ENCODE measurements around the gene SFTPA2.
"Not testable (repeated sequence)": the region's sequence is repeated elsewhere in the genome, so short reads cannot be mapped to it uniquely, and the experiment has no call there.

SFTPA2 gene

DNA sequence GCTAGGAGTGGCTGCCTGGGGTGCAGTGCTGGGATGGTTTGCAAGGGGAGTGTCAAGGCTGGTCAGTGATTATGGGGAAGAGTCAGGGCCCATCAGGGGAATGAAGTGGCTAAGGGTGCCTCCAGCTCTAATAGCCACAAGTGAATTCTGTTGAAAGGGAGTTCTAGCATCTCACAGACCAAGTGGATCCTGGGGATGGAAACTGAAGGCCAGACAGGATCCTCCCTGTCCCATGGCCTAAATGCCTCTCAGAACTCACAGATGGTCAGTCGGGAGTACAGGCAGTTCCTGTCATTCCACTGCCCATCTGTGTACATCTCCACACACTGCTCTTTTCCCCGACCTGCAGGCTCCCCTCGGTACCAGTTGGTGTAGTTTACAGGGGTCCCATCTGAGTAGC lies 3.2 kb downstream of the SFTPA2 start:
- not testable (repeated sequence) for DNase-seq

DNA sequence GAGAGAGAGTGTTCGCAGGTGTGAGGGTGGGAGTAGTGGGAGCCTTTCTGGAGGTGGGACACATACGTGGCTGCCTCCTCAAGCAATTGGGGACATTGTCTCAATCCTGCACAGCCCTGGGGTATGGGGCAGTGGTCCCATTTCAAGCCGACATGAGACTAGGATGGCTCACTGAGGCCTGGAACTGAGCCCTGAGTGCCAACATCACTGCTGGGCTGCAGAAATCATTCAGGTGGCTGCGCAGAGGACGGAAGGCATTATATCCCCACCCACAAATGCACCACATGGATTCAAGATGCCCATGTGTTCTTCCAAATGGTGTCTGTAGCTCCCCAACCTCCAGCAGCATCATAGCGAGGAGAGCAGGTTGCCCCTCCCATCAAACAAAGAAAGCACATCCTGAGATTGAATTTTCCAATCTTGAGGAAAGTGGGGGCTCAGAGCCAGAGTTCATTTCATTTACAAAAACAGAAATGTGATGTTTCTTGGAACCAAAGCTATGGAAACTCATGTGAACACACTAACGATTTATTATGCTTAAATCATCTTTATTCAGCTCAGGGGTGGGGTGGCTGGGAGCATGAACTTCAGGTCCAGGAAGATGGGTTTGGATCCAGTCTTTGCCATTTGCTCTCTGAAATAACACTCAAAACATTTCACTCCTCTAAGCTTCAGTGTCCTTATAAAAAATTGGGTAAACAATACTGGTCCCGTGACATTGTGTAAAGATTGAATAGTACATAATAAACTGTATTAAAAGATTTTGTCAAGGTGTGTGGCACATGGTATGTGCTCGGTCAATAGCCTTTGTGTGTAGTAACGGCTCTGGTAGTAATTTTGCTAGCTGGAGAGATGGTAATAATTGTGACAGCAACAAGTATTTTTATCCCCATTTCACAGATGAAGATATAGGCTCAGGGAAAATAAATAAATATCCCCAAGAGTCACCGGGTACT lies 4.6 kb downstream of the SFTPA2 start:
- no peak for DNase-seq

DNA sequence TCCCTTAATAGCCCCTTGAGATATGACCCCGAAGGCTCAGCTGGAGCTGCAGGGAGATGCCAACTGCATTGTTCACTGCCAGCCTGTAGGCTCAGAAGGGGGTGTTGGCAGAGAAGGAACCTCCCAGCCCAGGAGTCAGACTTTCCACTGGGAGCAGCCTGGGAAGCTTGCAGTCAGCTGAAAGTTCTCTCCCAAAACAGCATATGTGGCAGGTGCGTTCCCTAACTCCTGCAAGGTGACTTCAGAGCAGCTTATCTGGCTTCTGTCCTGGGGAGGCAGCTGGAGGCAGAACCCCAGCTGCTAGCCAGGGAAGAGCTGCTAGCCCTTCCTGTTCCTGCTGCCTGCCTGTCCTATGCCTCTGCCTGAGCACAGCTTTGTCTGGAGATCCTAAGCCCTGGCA lies 8.1 kb downstream of the SFTPA2 start:
- DNase-seq: no peak

DNA sequence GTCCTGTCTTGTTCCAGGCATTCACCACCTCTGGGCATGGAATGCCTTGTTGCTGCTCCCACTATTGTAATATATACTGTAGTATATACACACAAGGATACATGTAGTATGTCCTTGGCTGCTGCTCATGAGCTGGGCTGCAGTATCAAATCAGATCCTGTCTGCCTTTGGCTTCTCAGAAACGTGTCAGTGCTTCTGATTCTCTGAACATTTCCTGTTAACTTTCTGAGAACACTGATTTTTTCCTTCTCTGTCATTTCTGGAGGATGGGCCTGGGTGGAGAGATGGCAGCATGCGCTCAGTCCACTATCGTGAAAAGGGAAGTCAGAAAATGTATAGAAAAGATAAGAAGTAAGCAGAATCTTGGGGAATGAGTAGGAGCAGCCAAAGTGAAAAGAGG lies 12.2 kb downstream of the SFTPA2 start:
- no peak for DNase-seq

DNA sequence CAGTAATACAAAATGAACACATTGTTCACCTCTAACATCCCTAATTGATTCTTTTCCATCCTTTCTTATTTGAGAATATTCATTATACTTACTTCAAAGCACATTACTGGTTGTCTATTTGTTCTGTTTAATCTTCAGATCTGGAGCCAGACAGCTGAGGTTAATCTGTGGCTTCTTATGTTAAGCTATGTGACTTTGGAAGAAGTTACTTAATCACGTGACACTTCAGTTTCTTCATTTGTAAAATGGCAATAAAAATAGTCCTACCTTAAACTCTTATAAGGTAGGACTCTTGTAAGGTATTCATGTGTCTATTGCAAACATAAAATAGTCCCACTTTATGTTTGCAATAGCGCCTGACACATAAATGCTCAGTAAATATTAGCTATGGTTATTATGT lies 13.1 kb downstream of the SFTPA2 start:
- not testable (repeated sequence) for DNase-seq

DNA sequence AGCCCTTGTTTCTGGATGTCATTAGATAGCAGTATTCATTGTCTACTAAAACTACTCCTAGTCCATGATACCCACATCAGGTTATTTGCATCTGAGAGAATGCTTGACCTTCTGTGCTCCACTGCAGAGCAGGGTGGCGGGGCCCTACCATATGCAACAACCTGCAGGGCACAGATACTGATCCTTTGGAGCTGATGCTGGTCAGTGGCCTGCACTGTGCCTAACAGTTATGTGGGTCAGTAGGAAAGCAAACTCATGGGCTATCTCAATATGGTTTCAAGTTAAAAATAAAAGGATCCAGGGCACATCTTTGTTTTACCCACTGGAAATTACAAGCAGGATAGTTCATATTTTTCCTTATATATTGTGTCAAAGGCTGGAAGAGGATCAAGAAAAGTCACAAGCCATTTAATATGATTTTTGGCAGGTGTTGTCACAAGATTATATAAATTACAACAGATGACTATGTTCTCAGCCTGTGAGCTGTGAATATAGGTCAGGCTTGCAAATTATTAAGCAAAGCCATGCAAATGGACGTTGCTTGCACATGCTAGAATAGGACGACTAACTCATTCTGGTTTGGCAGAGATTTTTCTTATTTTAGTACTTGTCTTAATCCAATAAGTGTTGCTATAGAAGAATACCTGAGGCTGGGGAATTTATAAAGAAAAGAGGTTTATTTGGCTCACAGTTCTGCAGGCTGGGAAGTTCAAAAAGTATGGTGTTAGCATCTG lies 15.1 kb downstream of the SFTPA2 start:
- not testable (repeated sequence) for DNase-seq

DNA sequence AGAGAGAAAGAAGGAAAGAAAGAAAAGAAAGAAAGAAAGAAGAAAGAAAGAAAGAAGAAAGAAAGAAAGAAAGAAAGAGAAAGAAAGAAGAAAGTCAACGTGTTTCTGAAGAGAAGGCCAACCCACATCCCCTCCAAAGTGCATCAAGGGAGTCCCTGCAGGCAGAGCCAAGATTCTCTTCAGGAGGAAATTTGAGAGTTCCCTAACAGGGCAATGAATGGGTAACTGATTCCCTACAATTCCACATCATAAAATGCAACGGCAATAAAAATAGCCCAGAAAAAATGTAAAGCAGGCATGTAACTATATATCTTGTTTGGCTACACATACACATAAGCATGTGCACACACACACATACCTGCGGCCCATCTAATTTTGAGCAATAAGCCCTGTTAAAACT lies 15.8 kb downstream of the SFTPA2 start:
- not testable (repeated sequence) for DNase-seq

DNA sequence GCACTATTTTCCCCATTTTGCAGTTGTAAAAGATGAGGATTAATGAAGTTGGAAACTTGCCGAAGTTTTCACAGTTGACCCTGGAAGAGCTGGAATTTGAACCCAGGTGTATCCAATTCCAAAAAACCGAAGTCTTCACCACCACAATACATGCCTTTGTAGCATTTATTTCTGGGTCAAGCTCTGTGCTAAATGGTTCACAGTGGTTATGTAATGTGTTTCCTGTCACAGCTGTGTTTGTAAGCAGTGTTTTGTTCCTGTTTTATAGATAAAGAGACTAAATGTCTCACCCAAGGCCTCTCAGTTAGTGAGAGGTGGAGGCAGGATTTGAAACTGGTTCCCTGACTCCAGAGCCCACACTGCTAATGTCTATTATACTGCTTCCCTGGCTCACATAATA lies 17.6 kb downstream of the SFTPA2 start:
- no peak for DNase-seq

DNA sequence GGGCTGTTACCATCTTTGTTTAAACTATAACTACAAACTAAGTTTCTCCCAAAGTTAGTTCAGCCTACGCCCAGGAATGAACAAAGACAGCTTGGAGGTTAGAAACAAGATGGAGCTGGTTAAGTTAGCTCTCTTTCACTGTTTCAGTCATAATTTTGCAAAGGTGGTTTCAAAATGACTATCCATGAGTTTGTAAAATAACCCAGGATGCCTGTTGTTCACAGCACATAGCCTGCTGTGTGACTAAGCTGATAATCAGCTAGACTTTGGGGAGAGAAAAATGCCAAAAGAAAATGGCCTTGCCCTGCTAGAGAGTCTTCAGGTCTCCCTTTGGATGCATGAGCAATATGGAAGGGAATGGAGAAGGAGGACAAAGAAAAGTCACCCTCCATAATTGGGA lies 19.3 kb downstream of the SFTPA2 start:
- not testable (repeated sequence) for DNase-seq

DNA sequence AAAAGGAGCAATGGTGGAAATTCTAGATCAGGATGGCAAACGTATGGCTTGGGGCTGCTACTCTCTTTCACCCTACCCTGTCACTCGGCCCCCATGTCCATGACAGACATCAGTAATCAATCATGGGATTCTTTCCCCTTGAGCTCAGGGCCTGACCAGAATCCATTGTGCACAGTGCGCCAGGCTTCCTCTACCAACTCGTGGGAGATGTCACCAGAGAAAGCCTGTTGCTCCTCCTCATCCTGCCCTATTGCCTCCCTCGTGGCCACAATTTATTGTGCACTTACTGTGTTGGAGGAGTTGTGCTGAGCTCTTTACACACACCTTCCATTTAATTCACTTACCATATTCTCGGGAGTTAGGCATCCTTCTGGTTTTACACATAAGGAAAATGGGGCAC lies 21.9 kb downstream of the SFTPA2 start:
- DNase-seq: not testable (repeated sequence)

DNA sequence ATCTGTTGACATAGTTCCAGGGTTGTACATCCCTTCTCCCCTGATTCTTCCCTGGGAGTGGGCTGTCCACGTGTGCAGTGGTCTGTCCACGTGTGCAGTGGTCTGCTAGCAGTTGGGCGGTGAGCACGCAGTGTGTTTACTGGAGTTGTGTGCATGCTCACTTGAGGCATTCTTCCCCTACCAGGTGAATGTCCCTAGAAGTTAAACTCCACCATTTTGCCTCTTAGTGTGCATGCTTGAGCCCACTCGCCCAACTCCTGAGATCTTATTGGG lies 26.4 kb downstream of the SFTPA2 start:
- DNase-seq: not testable (repeated sequence)

DNA sequence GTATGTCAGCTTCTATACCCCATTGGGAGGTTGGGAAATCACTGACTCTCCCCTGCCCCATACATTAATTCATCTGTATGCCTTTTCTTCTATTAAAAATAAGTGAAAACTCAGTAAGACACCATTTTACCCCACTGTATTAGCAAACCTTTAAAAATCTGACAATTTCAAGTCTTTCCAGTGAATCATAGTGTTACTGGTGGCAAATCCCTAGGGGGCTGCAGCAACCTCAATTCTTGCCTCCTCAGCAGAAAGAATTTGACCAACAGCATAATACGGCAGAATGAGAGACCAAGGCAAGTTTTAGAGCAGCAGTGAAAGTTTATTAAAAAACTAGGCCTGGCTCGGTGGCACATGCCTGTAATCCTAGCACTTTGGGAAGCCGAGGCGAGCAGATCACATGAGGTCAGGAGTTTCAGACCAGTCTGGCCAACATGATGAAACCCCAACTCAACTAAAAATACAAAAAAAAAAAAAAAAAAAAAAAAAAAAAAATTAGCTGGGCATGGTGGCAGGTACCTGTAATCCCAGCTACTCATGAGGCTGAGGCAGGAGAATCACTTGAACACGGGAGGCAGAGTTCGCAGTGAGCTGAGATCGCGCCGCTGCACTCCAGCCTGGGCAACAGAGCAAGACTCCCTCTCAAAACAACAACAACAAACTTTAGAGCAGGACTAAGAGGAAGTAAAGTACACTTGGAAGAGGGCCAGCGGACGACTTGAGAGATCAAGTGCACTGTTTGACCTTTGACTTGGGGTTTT lies 26.9 kb downstream of the SFTPA2 start:
- not testable (repeated sequence) for DNase-seq

DNA sequence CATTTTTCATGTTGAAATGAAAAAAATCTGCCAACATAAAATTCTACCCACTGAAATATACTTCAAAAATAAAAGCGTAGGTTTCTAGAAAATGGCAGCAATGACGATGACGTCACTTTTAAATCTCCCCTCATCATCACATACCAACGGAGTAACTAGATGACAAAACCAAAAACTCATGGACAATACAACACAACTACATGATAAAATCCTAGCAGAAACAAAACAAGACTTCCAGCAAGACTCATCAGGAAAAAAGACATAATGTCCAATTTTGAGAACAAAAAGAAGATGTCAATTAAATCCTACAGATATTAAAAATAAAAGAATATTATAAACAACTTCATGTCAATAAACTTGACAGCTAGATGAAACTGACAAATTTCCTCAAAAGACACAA lies 31.9 kb downstream of the SFTPA2 start:
- not testable (repeated sequence) for DNase-seq

DNA sequence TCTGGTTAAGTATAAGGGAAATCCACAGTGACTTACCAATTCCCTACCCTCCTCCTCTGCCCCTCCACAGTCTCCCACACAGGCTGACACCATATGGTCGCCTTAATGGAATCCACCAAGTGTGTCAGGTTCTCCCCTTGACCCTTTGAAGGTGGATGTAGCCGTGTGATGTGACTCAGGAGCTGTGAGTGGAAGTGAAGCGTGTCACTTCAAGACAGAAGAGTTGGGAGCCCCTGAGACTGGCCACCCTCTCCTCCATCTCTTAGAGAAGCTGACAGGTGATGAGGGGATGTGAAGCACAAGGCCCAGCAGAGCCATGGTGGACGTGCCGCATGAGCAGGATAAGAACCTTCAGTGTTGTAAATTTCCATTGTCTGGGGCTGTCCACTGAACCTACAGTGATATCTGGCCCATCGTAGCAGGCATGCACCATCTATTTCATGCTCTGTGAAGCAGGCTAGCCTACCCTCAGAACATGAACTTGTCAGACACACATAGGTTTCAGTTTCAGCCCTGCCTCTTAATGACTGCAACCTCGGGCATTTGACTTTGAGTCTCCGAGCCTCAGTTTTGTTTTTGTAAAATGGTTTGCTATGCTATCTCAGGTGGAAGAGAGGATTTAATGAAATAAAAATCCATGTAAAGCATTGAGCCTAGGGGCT lies 35.0 kb downstream of the SFTPA2 start:
- DNase-seq: not testable (repeated sequence)

DNA sequence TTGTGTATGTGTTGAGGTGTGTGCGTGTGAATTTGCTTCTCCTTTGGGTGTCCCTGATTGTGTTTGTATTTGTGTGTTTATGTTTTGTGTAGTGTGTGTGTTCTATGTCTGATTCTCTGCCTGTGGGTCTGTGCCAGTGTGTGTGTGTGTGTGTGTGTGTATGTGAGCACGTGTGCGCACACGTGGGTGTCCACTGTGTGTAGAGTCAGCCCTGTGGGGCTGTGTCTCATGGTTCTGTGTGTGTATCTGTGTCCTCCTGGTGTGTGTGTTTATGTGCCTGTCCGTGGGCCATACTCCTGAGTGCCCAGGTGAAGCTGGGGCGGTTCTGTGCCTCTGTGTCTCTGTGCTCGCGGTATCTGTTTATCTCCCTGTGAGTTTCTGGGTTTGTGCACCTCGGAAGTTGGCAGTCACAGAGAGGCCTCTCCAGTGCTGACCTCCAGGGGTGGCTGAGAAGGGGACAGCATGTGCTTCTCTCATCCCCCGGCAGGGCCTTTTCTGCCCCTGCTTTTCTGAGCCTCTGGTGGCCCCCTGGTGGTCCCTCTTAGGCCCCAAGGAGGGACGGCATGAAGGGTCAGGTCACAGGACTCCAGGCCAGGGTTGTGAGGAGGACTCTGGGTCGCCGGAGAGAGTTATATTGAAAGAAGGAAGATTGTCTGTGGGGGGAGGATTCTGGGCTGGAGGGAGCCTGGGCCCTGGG lies 36.9 kb downstream of the SFTPA2 start:
- not testable (repeated sequence) for DNase-seq

DNA sequence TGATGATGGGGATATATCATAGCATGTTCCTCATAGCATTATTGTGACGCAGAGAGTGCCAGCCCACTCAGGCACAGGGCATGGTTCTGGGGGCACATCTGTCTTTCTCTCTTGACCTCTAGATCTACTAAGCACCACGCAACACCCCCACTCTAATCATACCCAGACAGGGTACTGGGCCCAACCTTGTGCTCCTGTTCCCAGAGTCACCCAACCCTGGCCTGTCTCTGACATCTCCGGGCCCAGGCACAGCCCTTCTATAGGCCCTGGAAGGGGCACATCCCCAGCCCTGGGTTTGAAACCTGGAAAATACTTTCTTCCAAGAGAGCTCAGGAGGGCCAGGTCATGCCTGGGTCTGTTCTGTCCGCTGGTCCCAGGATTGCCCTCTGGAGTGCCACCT lies 37.7 kb downstream of the SFTPA2 start:
- not testable (repeated sequence) for DNase-seq

DNA sequence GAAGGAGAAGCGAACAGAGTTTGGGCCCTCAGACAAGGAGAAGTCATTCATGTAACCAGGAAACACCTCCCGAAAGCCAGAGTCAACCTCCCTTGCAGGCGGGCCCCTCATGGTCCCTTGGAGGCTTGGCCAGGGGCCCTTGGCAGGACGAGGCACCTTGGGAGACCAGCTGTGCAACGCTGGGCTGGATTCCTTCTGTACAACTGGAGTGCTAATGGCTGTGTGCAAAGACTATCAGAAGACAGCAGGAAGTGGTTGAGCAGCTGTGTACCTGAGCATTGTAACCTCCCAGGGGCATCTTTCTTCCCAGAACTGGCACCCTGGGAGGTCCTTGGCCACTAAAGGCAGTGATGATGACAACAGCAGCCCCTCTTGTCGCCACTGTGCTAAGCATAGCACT lies 38.5 kb downstream of the SFTPA2 start:
- DNase-seq: not testable (repeated sequence)

DNA sequence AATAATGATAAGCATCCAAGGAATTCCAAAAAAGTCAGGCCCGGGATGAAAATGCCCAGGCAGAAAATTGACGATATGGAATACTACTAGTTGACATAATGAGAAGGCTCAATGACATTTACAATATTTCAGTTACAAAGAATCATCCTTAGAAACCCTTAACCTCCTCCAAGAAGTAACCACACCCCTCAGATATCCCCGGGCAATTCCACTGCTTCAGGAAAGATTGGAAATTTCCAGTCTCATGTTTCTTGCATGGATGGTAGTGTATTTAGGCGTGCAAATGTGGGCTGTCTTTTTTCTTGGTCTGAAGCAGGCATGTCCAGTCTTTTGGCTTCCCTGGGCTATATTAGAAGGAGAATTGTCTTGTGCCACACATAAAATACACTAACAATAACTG lies 42.6 kb downstream of the SFTPA2 start:
- not testable (repeated sequence) for DNase-seq

DNA sequence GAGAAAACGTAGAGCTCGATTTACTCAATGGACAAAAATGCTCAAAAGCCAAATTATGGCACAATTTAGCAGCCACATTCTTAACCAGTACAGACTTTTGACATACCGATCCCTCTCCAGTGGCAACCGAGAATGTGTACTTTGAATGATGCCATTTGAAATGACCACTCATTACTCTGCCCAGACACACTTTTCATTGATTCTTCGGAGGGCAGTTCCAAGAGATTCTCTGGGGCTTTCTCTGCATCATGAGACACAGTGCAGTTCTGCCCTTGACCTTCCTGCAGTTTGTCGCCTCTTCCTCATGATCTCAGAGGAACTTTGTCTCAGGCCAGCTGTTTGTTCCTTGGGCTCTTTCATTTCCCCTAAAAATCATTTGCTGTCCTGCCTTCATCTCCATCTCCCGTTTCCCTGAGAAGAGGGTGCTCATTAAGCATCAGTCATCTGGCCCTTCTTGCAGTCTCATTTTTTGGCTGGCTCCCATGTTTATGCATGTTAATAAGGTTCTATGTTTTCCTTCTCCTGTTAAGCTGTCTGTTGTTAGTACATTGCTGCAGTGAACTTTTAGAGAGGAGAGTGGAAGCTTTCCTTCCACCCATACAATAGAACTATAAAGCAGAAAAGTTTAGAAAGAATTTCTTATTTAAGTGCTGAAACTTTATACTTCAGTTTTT lies 43.5 kb downstream of the SFTPA2 start:
- not testable (repeated sequence) for DNase-seq

DNA sequence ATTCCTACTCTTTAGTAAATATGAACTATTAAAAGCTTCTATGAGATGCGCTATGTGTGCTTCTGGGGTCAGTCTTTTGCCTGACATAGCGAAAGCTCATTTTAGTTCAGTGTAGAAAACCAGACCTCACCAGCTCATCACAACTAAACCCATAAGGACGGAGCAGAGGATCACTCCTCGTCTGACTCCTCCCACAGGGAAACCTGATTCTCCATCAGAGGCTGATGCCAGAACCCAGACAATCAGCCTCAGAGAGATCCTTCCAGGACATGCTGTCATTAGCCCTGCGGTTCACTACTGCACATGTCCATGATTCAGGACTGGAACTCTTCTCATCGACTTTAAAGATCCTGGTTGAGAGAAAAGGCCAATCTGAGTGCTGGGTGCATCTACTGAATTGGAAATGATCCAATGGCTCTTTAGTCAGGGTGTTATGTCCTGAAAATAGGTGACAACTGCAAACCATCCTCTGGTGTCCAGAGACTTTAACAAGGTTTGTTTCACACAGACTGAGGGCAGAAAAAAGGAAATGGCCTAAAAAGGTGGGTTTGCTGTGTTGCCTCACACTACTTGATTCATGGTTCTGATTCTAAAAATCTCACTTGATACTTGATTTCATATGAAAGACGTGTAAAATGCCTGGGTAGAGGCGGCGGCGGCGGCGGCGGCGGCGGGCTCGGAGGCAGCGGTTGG lies 48.2 kb downstream of the SFTPA2 start, which contains the start of gene EIF5AL1:
Gene EIF5AL1, plus strand, starts transcription at position 643 of the 693 bp plus-strand sequence. CDS start 117 bp downstream, outside the sequence.
- not testable (repeated sequence) for DNase-seq

All from CD4-positive, alpha-beta T cell treated with Interleukin-4 for 1 hour (primary cell).